ENCODE data around the gene HERC3.

The HERC3 gene

DNA sequence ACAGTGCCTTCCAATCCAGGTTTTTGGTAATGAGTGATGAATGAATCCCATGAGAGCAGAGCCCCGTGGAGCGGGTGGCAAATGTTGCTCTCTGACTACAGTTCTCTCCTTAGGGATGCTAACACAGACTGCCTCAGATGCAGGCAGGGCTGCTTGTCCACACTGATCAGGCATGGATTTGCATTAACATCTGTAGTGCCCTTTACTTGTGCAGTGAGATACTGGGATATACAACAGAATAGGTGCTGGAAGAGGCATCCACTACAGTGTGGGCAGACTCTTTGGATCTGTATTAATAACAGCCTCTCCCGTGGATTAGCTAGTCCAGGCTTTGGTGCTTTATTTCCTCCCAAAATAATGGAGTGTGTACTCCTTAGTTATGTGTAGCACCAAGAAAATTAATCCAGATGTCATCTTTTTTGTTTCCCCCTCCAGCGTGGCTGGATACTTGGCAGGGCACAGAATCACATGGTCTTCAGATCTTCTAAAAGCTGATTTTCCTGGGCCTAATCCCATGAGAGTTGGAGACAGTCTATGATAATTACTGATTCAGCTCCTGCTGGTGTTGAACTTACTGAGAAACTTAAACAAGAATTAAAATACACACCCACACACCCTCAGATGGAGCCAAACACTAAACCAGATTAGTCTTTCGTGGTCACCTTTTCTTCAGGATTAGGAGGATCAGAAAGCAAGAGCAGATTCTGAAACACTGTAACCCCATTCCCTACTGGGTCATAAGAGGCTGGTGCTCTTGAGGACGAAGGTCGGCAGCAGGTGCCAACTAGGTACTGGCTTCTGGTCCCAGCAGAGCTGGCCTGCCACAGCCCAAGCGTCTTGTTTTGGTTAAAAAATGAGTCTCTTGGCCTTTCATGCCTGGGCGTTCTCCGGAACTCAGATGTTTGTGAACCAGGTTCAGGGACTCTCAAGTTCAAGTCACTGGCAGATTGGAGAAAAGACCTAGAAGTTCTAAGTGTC is 128.5 kb downstream of the HERC3 start:
- DNase-seq (ENCODE audit: low read depth) = no peak

DNA sequence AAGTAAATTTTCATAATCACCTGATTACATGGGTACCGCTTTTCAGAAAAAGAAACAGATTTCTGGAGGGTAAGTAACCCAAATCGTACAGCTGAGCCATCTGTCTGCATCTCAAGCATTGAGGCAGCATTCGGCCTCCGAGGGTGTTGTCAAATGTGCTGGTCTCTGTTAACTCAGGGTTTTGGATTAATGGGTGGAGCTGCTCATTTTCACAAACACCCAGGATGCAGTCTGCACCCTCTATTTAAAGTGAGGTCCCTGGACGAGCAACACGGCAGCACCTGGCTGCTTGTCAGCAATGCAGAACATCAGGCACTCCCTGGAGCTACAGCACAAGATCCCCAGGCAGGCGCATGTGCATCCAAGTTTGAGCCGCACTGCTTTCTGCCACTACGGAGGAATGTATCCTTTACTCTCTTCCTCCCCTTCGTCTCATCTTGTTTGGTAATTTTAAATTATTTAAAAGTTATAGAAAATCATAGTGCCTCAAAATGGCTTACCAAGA is 130.0 kb downstream of the HERC3 start:
- no peak for DNase-seq (ENCODE audit: low read depth)

- no peak for DNase-seq (ENCODE audit: low read depth)
Observed at GRCh38 chr4:88722828-88723227, 130.5 kb downstream of the HERC3 start.

DNA sequence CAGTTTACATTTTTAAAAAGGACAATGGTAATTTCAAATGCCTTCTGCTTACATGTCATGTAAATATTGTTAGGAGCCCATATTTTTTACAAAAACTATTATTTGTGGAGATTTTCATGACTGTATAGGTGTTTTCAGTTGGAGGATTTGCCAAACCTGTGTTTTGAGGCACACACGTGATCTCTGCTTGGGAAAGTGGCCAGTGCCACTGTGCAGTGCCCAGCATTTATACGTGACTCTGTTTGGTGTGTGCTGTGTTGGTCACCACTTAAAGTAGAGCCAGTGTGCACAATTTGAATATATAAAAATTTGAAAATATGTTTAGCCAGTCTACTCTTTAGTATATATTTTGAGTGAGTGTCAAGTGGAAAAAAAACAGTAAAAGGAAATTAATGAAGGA is 132.1 kb downstream of the HERC3 start:
- DNase-seq (ENCODE audit: low read depth) = no peak

DNA sequence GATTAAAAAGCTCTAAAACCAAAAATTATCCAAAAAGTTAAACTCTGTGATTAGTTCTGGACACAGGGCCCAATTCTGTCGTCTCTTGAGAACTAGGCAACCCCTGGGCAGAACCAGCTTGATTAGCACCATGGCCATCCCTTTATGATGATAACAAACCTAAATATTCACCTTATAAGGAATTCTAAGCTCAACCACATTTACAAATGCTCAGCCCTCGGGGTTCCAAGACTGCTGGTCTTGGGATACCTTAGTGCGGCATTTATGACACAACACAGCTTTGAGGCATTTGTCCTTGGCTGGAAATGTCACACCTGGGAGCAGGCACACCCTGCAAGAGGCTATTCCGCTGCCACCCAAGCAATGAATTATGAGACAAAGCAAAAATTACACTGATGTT is 132.9 kb downstream of the HERC3 start:
- DNase-seq (ENCODE audit: low read depth) = no peak

- DNase-seq (ENCODE audit: low read depth) = no peak
Observed at GRCh38 chr4:88725986-88726385, 133.7 kb downstream of the HERC3 start.

DNA sequence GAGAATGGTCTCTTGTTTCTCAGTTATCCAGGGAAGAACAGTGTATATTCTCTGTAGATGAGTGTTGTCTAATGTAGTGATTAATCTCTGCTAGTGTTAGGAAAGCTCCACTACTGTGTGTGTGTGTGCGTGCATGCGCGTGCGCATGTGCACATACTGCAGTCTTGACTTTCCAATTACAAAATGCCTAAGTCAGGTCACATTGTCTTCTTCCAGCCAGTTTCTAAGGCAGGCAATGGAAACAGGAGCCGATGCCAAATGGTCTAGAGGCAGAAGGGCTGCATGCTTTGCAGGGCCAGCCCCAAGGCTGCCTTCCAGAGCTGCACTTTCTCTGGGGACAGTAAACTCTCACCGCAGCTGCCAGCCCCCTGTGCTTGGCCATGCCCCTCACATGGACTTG is 135.9 kb downstream of the HERC3 start:
- no peak for DNase-seq (ENCODE audit: low read depth)

GRCh38 chr4:88729146-88729760 is 137.0 kb downstream of the HERC3 start:
- no peak for DNase-seq (ENCODE audit: low read depth)

DNA sequence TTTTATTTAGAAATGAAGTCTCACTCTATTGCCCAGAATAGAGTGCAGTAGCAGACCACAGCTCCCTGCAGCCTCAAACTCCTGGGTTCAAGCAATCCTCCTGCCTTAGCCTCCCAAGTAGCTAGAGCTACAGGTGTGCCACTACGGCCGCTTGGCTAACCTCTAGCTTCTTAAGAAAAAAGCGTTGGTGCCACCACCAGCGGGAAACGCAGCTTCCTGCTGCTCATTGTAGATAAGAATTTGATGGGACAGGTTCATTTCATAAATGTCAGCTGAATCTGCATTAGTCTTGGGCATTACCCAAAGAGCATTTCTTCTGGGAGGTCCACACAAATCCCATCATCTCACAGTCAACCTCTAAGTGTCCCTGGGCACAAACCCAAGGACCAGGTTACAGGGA is 138.5 kb downstream of the HERC3 start:
- no peak for DNase-seq (ENCODE audit: low read depth)

DNA sequence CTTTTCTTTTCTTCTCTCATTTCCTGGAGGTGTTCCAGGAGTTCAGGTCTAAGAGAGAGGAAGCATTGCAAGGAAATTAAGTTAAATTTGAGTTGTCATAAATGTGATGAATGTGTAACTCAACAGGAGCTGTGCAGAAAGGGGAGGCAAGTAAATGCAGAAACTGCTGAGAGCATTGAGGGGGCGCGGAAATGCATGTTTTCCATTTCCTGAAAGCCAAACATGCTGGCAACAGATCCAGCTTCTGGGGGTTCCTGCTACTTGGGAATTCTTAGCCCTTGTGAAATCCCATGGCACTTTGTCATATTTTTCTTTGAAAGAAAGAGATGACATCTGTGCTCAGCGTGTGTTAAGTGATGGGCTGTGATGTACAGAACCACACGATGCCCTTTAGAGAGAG is 139.1 kb downstream of the HERC3 start:
- DNase-seq (ENCODE audit: low read depth) = no peak

DNA sequence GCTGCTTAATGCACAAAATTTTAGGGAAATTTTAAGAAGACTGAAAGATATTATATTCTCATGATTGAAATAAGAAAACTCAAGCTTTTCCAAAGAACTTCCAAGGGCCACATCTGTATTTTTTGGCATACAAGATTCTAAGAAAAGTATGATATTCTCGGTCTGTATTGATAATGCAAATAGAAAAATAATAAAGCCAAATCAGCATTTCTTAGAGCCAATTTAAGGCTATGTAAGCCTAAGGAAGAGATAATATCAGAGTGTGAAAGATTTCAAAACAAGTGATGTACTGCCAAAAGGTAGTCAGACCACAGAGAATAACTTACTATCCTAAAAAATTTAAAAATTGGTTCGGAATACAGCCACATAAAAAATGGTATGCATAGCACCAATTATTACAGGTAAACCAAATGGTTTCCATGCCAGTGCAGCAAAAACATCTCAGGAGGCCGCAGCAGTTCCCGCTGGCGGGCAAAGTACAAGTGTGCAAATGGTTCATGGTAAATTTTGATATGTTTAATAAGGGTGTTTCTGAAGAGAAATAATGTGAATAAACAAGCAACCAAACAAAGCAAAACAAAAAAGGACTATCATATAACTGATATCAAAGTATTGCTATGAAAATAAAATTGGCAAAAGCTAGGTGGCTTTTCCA is 140.6 kb downstream of the HERC3 start:
- DNase-seq (ENCODE audit: low read depth) = no peak

DNA sequence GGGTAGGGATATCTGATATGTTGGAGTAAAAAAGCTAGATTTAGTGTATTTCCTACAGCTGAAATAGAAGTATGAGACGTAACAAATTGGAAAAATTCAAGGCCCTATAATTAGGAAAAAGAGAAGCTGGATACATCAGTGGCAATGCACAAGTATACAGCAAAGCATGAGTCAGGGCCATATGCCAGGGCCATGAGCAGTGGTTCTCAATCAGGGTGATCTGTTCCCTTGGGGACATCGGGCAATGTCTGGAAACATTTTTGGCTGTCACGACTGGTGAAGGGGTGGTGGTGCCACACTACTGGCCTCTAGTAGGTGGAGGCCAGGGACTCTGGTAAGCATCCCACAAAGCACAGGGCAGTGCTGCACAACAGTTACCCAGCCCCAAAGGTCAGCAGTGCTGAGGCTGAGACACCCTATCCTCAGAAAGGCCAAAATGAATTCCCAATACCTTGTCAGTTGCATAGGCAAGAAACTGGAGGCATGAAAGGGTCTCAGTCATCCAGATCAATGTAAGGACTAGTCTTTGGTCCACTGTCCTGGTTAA is 142.2 kb downstream of the HERC3 start:
- DNase-seq (ENCODE audit: low read depth) = no peak

- DNase-seq (ENCODE audit: low read depth) = no peak
Observed at GRCh38 chr4:88735564-88735963, 143.3 kb downstream of the HERC3 start.

- DNase-seq (ENCODE audit: low read depth) = no peak
Observed at GRCh38 chr4:88736264-88736663, 144.0 kb downstream of the HERC3 start.

- DNase-seq (ENCODE audit: low read depth) = no peak
Observed at GRCh38 chr4:88737307-88737941, 145.1 kb downstream of the HERC3 start.

GRCh38 chr4:88738180-88738579 is 145.9 kb downstream of the HERC3 start:
- DNase-seq (ENCODE audit: low read depth) = no peak

DNA sequence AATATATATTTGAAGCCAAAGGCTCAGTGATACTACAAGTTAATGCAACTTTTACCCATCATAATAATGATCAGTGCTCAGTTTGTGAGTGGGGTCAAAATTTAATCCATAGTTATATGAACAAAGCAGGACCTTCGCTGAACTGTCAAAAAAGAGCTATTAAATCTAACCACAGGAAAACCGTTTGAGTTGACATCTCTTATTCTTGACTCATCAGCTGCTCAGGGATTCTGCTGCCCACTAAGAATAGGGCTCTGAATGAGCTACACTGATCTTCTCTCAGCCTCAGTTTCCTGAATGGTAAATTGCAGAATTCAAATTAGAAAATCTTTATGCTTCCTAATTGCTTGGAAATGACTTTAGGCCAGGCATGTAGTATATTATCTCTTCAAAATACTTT is 150.3 kb downstream of the HERC3 start:
- DNase-seq (ENCODE audit: low read depth) = no peak

DNA sequence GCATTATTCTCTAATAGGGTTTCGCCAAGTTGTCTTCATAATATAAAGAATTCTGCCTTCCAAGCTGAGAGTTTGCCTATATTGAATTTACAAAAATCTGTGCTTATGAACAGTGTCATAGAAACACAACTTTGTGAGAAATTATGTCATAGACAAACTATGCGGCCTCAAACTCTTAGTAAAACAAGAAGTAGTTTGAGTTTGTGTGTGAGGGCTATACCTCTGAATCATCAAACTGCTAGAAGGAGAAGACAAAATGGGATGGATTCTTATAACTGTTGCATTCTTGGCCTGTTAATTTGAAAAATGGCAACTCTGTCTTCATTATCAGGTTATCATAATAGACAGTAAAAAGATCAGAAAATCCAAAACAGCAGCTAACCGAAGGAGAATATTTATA is 151.4 kb downstream of the HERC3 start:
- no peak for DNase-seq (ENCODE audit: low read depth)

GRCh38 chr4:88744609-88745008 is 152.3 kb downstream of the HERC3 start:
- DNase-seq (ENCODE audit: low read depth) = no peak

- DNase-seq (ENCODE audit: low read depth) = no peak
Observed at GRCh38 chr4:88745175-88745574, 152.9 kb downstream of the HERC3 start.

DNA sequence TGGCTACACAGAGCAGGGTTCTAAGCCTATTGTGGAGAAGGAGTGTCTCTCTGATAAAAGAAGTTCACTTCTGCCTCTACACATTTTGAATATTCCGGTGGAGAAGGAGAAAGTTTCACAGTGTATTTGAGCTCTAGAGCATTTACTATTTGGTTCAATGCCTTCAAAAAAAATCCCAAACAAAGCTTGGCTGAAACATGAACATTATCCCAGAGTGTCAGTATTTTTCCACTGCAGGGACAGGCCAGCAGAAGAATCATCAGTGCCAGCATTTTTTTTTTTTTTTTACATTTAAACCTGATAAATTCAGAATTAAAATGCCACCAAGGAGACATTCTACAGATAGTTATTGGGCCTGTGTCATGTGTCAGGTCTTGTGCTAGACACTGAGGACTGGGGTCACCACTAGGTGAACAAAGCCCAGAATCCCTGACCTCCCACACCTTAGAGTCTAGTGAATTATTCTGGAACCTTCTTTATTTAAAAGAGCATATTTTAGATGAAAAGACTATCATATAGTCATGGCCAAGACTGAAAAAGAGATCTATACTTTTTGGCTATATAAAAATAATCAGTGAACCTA is 153.4 kb downstream of the HERC3 start:
- DNase-seq (ENCODE audit: low read depth) = no peak

DNA sequence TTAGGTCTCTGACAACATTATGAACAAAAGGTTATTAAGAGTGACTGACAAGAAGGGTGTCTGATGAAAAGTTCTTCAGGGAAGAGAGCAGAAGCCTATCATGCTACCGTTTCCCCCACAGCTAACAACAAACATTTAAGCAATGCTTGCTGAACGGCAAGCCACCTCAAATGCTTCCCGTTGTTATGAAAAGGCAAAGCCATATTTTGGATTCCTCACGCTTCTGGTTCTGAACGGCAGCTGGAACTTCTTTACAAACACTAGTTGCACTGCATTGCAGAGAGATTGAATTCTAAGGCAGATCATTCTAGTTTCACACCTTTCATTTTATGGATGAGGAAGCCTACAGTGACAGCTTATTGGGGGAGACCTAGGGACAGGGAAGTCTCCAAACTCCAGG is 153.9 kb downstream of the HERC3 start:
- DNase-seq (ENCODE audit: low read depth) = no peak

All from HS-5 (cell line).